SU-DHL-6 (cell line): ENCODE data around the gene MAML1.

Experiments used
- H2AFZ ChIP-seq: fragments of 200-600 bp; sonication (generic); 2 replicates; pipeline ENCODE4 v1.6.1; 2014; ENCODE audit warnings: low read depth, mild to moderate bottlenecking, moderate library complexity, mixed read lengths, antibody characterized with exemption, low read length; ENCODE audit not compliant: severe bottlenecking
- H3F3A ChIP-seq: fragments of 200-600 bp; shearing (Covaris generic); 2 replicates; pipeline ENCODE4 v1.6.0; 2016; ENCODE audit warnings: antibody characterized with exemption, mild to moderate bottlenecking; ENCODE audit not compliant: insufficient read depth
- H3K27ac ChIP-seq: fragments of 200-600 bp; sonication (generic); 2 replicates; pipeline ENCODE4 v1.5.1; 2016; ENCODE audit warnings: low read depth, mild to moderate bottlenecking, low read length, moderate library complexity, mixed read lengths
- H3K27me3 ChIP-seq: fragments of 200-600 bp; sonication (generic), shearing (Covaris generic); 2 replicates; pipeline ENCODE4 v1.6.0; 2014; ENCODE audit warnings: mild to moderate bottlenecking, low read length
- H3K36me3 ChIP-seq: fragments of 200-600 bp; sonication (generic); 2 replicates; pipeline ENCODE4 v1.6.1; 2014; ENCODE audit warnings: mild to moderate bottlenecking, low read length, mixed read lengths
- H3K4me2 ChIP-seq: fragments of 300-600, 200-600 bp; shearing (Covaris generic), sonication (generic); 2 replicates; pipeline ENCODE4 v1.6.0; 2014; ENCODE audit warnings: low read length, low read depth, mild to moderate bottlenecking; ENCODE audit not compliant: poor library complexity, severe bottlenecking
- H3K4me3 ChIP-seq: fragments of 200-600 bp; sonication (generic); 2 replicates; pipeline ENCODE4 v1.5.1; 2014; ENCODE audit warnings: antibody characterized with exemption, low read length, mild to moderate bottlenecking, mixed read lengths; ENCODE audit not compliant: insufficient read depth, poor library complexity, severe bottlenecking
- H3K79me2 ChIP-seq: fragments of 200-600 bp; sonication (generic); 2 replicates; pipeline ENCODE4 v1.6.1; 2014; ENCODE audit warnings: mild to moderate bottlenecking, low read length, moderate library complexity; ENCODE audit not compliant: insufficient read depth
- H3K9ac ChIP-seq: fragments of 200-600 bp; sonication (generic); 2 replicates; pipeline ENCODE4 v1.7.0; 2014; ENCODE audit warnings: mild to moderate bottlenecking, low read length
- H3K9me2 ChIP-seq: fragments of 200-600 bp; sonication (generic); replicated peaks from 2 replicates; pipeline ENCODE4 v1.6.1; 2014; ENCODE audit warnings: low read length; ENCODE audit not compliant: insufficient read depth
- H3K9me3 ChIP-seq: fragments of 200-600 bp; sonication (generic); 2 replicates; pipeline ENCODE4 v1.6.1; 2014; ENCODE audit warnings: low read length, mixed read lengths; ENCODE audit not compliant: insufficient read depth
- H4K20me1 ChIP-seq: fragments of 200-600 bp; sonication (generic); 2 replicates; pipeline ENCODE4 v1.6.1; 2014; ENCODE audit warnings: low read depth, mild to moderate bottlenecking, antibody characterized with exemption, low read length, moderate library complexity, mixed read lengths
- EZH2phosphoT487 ChIP-seq: fragments of 200-600 bp; sonication (generic), shearing (Covaris generic); conservative IDR thresholded peaks from 2 replicates; pipeline ENCODE4 v1.6.1; 2018; ENCODE audit warnings: mild to moderate bottlenecking, antibody characterized with exemption, low read length, moderate library complexity, mixed read lengths
- TF ChIP-seq, protein P1 (sequence below): fragments of 200-600 bp; sonication (generic); IDR thresholded peaks from one replicate; pipeline ENCODE4 v1.5.1; 2017; ENCODE audit warnings: antibody characterized with exemption, mild to moderate bottlenecking, low read length, moderate library complexity; ENCODE audit not compliant: insufficient read depth, poor library complexity, severe bottlenecking

Gene MAML1

DNA sequence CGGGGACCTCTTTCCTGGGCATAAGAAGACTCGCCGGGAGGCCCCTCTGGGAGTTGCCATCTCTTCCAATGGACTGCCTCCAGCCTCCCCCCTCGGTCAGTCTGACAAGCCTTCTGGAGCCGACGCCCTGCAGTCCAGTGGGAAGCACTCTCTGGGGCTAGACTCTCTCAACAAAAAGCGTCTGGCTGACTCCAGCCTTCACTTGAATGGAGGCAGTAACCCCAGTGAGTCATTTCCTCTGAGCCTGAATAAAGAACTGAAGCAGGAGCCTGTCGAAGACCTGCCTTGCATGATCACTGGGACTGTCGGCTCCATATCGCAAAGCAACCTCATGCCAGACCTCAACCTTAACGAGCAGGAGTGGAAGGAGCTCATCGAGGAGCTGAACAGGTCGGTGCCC lies 32.8 kb downstream of the MAML1 start:
- Histone ChIP-seq H3K9me3 (no peaks in the 10 kb centered on the region), H3K4me3 (no peak overlapping the region), H3K27me3 (no peaks in the 10 kb centered on the region), H2AFZ (no peak overlapping the region), H3K9me2 (no peaks in the 10 kb centered on the region), H3K36me3 (0 out of 2 replicates have a peak, but pooled peaks cover 2% of the 10 kb centered on the region), H3K27ac (no peak overlapping the region), H3K79me2 (peaks cover 47% of the 10 kb centered on the region), H3K9ac (no peak overlapping the region), H3F3A (peaks cover 14% of the 10 kb centered on the region), H3K4me2 (no peak overlapping the region), H4K20me1 (0 out of 2 replicates have a peak, but pooled peaks cover 5% of the 10 kb centered on the region)
- no peak for TF ChIP-seq EZH2phosphoT487
- TF ChIP-seq, protein P1, sequence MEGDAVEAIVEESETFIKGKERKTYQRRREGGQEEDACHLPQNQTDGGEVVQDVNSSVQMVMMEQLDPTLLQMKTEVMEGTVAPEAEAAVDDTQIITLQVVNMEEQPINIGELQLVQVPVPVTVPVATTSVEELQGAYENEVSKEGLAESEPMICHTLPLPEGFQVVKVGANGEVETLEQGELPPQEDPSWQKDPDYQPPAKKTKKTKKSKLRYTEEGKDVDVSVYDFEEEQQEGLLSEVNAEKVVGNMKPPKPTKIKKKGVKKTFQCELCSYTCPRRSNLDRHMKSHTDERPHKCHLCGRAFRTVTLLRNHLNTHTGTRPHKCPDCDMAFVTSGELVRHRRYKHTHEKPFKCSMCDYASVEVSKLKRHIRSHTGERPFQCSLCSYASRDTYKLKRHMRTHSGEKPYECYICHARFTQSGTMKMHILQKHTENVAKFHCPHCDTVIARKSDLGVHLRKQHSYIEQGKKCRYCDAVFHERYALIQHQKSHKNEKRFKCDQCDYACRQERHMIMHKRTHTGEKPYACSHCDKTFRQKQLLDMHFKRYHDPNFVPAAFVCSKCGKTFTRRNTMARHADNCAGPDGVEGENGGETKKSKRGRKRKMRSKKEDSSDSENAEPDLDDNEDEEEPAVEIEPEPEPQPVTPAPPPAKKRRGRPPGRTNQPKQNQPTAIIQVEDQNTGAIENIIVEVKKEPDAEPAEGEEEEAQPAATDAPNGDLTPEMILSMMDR, result no peak

GRCh38 chr5:179766021-179766725 lies 33.6 kb downstream of the MAML1 start:
- H3K9ac ChIP-seq, result no peak overlapping the region
- peaks cover 14% of the 10 kb centered on the region for H3F3A ChIP-seq
- 0 out of 2 replicates have a peak, but pooled peaks cover 5% of the 10 kb centered on the region for H3K36me3 ChIP-seq
- peaks cover 45% of the 10 kb centered on the region for H3K79me2 ChIP-seq
- H3K9me3 ChIP-seq, result no peaks in the 10 kb centered on the region
- H3K27me3 ChIP-seq, result no peaks in the 10 kb centered on the region
- H3K27ac ChIP-seq, result no peak overlapping the region
- H4K20me1 ChIP-seq, result 0 out of 2 replicates have a peak, but pooled peaks cover 5% of the 10 kb centered on the region
- H2AFZ ChIP-seq, result no peak overlapping the region
- no peak for TF ChIP-seq EZH2phosphoT487
- TF ChIP-seq, protein P1, result no peak
- no peaks in the 10 kb centered on the region for H3K9me2 ChIP-seq
- H3K4me2 ChIP-seq, result no peak overlapping the region
- no peak overlapping the region for H3K4me3 ChIP-seq

GRCh38 chr5:179766726-179767455 lies 34.3 kb downstream of the MAML1 start:
- H3K4me2 ChIP-seq, result no peak overlapping the region
- H3K27me3 ChIP-seq, result no peaks in the 10 kb centered on the region
- H3K27ac ChIP-seq, result no peak overlapping the region
- 0 out of 2 replicates have a peak, but pooled peaks cover 5% of the 10 kb centered on the region for H3K36me3 ChIP-seq
- peaks cover 11% of the 10 kb centered on the region for H3F3A ChIP-seq
- H4K20me1 ChIP-seq, result 0 out of 2 replicates have a peak, but pooled peaks cover 5% of the 10 kb centered on the region
- no peak overlapping the region for H2AFZ ChIP-seq
- TF ChIP-seq, protein P1, result no peak
- no peak for TF ChIP-seq EZH2phosphoT487
- peaks cover 39% of the 10 kb centered on the region for H3K79me2 ChIP-seq
- H3K9me3 ChIP-seq, result no peaks in the 10 kb centered on the region
- no peak overlapping the region for H3K9ac ChIP-seq
- H3K4me3 ChIP-seq, result no peak overlapping the region
- H3K9me2 ChIP-seq, result no peaks in the 10 kb centered on the region
